ENCODE measurements around the gene CTRL.

DNA sequence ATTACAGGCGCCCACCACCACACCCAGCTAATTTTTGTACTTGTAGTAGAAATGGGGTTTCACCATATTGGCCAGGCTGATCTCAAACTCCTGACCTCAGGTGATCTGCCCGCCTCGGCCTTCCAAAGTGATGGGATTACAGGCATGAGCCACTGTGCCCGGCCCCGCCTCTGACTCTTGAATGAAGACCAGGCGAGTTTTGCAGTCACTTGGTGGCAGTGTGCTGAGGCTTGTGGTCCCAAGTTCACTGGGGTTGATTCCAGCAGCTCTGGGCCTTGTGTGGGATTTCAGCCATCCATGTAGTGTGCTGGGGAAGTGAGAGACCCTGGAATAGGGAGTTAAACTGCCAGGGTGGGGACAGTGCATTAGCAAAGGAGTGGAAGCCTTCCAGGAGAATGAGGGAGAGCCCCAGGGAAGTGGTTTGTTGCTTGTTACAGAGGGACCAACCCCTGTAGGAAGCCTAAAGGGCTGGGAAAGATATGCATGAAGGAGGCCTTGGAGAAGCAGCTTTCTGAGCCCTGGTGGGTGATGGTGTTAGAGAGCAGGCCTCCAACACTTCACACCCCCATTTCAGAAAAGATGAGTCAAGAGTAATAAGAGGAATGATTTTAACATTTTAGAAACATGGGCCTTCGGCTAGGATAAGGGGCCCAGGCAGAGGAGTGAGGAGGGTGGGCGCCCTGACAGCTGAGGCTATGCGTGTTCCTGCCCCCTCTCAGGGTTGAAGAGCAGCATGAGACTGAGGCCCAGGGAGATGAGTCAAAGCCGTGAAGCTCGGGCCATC is 24.1 kb downstream of the CTRL start:
- TF ChIP-seq POLR2AphosphoS5 (IDR thresholded peaks at IDR 0.05; ENCODE audit: insufficient read depth, low read depth, low read length) = no peak
- TF ChIP-seq EZH2 (IDR thresholded peaks at IDR 0.05; ENCODE audit: borderline replicate concordance, low read depth, low read length, severe bottlenecking) = no peak

Measured in endothelial cell of umbilical vein (primary cell).